CD14-positive monocyte (primary cell): Measurements from ENCODE around the gene SMARCA2. TPM values are rescaled to one million over a fixed set of nuclear protein-coding genes. Genes with fewer than 3 reads are reported as not detected.

Experiments used
- DNase-seq, 3 donors: peaks; one replicate each; pipeline ENCODE4 v3.0.0-alpha.2; 2011 to 2022
- H2AFZ ChIP-seq: 2 replicates; pipeline ENCODE4 v1.6.0; 2012; ENCODE audit warnings: mild to moderate bottlenecking, low read depth, low read length, inconsistent platforms; ENCODE audit not compliant: insufficient read depth, poor library complexity, severe bottlenecking
- H3K27ac ChIP-seq, 2 donors: 1 replicate in 1 of 2; 2 replicates in 1 of 2; pipeline ENCODE4 v1.5.1; 2012 to 2013; ENCODE audit warnings: low read length in 2 of 2, control low read depth in 1 of 2, inconsistent platforms in 1 of 2, low read depth in 1 of 2, mild to moderate bottlenecking in 1 of 2
- H3K27me3 ChIP-seq, 2 donors: one replicate each; pipeline versions ENCODE4 v1.6.0 to v1.6.1; 2011 to 2013; ENCODE audit warnings: low read length in 2 of 2; ENCODE audit not compliant: control insufficient read depth in 2 of 2, insufficient read depth in 2 of 2
- H3K36me3 ChIP-seq, 2 donors: replicated peaks in 1 of 2; 1 replicate in 1 of 2; 2 replicates in 1 of 2; pipeline versions ENCODE4 v1.5.1 to v1.6.1; 2012 to 2013; ENCODE audit warnings: low read length in 2 of 2, control low read depth in 1 of 2, inconsistent platforms in 1 of 2, mild to moderate bottlenecking in 1 of 2; ENCODE audit not compliant: insufficient read depth in 2 of 2, control insufficient read depth in 1 of 2
- H3K4me1 ChIP-seq, 2 donors: 1 replicate in 1 of 2; 2 replicates in 1 of 2; pipeline versions ENCODE4 v1.5.1 to v1.6.1; 2012 to 2013; ENCODE audit warnings: low read length in 2 of 2, control low read depth in 1 of 2, inconsistent platforms in 1 of 2, mild to moderate bottlenecking in 1 of 2, moderate library complexity in 1 of 2; ENCODE audit not compliant: insufficient read depth in 2 of 2, control insufficient read depth in 1 of 2
- H3K4me2 ChIP-seq: replicated peaks from 2 replicates; pipeline ENCODE3; 2012; ENCODE audit warnings: low read length, moderate library complexity, mild to moderate bottlenecking; ENCODE audit not compliant: poor library complexity, severe bottlenecking; ENCODE audit errors: extremely low read depth
- H3K4me3 ChIP-seq, 3 experiments: fragments of 200-600 bp in 1 of 3; sonication (generic) in 1 of 3; replicated peaks in 1 of 3; 1 replicate in 2 of 3; 2 replicates in 1 of 3; pipeline ENCODE4 v1.5.1; 2011 to 2013; ENCODE audit warnings: low read length in 3 of 3, mild to moderate bottlenecking in 3 of 3, control low read depth in 2 of 3, low read depth in 2 of 3, inconsistent platforms in 1 of 3, moderate library complexity in 1 of 3
- H3K79me2 ChIP-seq: 2 replicates; pipeline ENCODE4 v1.6.0; 2012; ENCODE audit warnings: mild to moderate bottlenecking, control low read depth, inconsistent platforms, low read length, moderate library complexity; ENCODE audit not compliant: insufficient read depth
- H3K9ac ChIP-seq: 2 replicates; pipeline ENCODE4 v1.6.0; 2017; ENCODE audit warnings: low read length, mild to moderate bottlenecking; ENCODE audit not compliant: insufficient read depth, poor library complexity, severe bottlenecking
- H3K9me3 ChIP-seq, 2 donors: replicated peaks in 1 of 2; 1 replicate in 1 of 2; 2 replicates in 1 of 2; pipeline versions ENCODE4 v1.5.1 to v1.6.1; 2012 to 2013; ENCODE audit warnings: low read length in 2 of 2, control low read depth in 1 of 2; ENCODE audit not compliant: control insufficient read depth in 1 of 2, insufficient read depth in 1 of 2
- H4K20me1 ChIP-seq: 2 replicates; pipeline ENCODE4 v1.6.0; 2012; ENCODE audit warnings: mild to moderate bottlenecking, low read length, control low read depth, moderate library complexity; ENCODE audit not compliant: insufficient read depth
- H3K27ac Mint-ChIP-seq, 7 donors: one replicate each; pipeline ENCODE4 v1.8.0; 2020; ENCODE audit warnings: mild to moderate bottlenecking in 7 of 7, mixed read lengths in 7 of 7, moderate library complexity in 6 of 7, inconsistent platforms in 2 of 7
- H3K27me3 Mint-ChIP-seq, 3 donors: one replicate each; pipeline ENCODE4 v1.8.0; 2021 to 2022; ENCODE audit warnings: low read depth in 3 of 3, mild to moderate bottlenecking in 3 of 3, mixed read lengths in 3 of 3, moderate library complexity in 3 of 3, inconsistent platforms in 1 of 3
- H3K36me3 Mint-ChIP-seq, 2 donors: one replicate each; pipeline ENCODE4 v1.8.0; 2020; ENCODE audit warnings: mixed read lengths in 2 of 2, inconsistent platforms in 1 of 2, mild to moderate bottlenecking in 1 of 2
- H3K4me1 Mint-ChIP-seq: one replicate; pipeline ENCODE4 v1.8.0; 2020; ENCODE audit warnings: mild to moderate bottlenecking, mixed read lengths
- H3K4me3 Mint-ChIP-seq, 2 donors: one replicate each; pipeline ENCODE4 v1.8.0; 2020; ENCODE audit warnings: mild to moderate bottlenecking in 2 of 2, mixed read lengths in 2 of 2, moderate library complexity in 1 of 2
- H3K9me3 Mint-ChIP-seq, 7 donors: one replicate each; pipeline ENCODE4 v1.8.0; 2020 to 2022; ENCODE audit warnings: mixed read lengths in 7 of 7, mild to moderate bottlenecking in 6 of 7, moderate library complexity in 6 of 7, inconsistent platforms in 2 of 7
- CTCF ChIP-seq: fragments of 200-600 bp; IDR thresholded peaks from one replicate; pipeline ENCODE4 v1.8.0; 2022; ENCODE audit warnings: antibody characterized with exemption, mild to moderate bottlenecking
- WGBS: methylation state at CpG from one replicate; pipeline ENCODE4 v1.1.5; 2013; ENCODE audit warnings: missing lambda C conversion rate; ENCODE audit not compliant: insufficient coverage; 5-methylcytosine and 5-hydroxymethylcytosine counted together
- intact Hi-C, 2 donors: fragments of 100-400 bp; cut with micrococcal nuclease; formaldehyde crosslinking; loops; one replicate each; pipeline versions ENCODE4 v1.15.0 to v1.15.1; 2023
- polyA plus RNA-seq, 3 donors: library from polyadenylated mRNA; depleted of rRNA in 1 of 3; unstranded in 2 of 3; stranded (reverse) in 1 of 3; fragments of 300-500 nt in 2 of 3; fragments of >200 nt in 1 of 3; fragmentation: Illumina TruSeq in 2 of 3; gene quantifications; 1 replicate in 2 of 3; 2 replicates in 1 of 3; pipeline ENCODE4 v1.2.3, GENCODE V29; 2012 to 2021

The SMARCA2 gene
- polyA plus RNA-seq, 3 donors = 11.0 to 54.7 (median 11.8) TPM

- intact Hi-C loops = no loop called here
- no peak overlapping the region for H3K4me2 ChIP-seq
- Mint-ChIP-seq H3K4me3 (no peak overlapping the region), H3K27me3 (peaks cover 0 to 3% (median 2%) of the 10 kb centered on the region in 3 donors), H3K9me3 (peaks cover 13 to 33% (median 31%) of the 10 kb centered on the region in 7 donors), H3K4me1 (peaks cover 7% of the 10 kb centered on the region), H3K36me3 (peaks cover 44 to 63% of the 10 kb centered on the region in 2 donors), H3K27ac (peak overlapping the region in 1 of 7 donors; percentile 38)
- TF ChIP-seq CTCF = no peak
- peaks cover 0 to 3% of the 10 kb centered on the region in 2 donors for H3K4me1 ChIP-seq
- WGBS = 88% methylated on average over 5 of the region's 7 CpGs
- no peak overlapping the region for H3K27ac ChIP-seq
- no peaks in the 10 kb centered on the region for H3K79me2 ChIP-seq
- H4K20me1 ChIP-seq = no peaks in the 10 kb centered on the region
- peaks cover 11 to 18% of the 10 kb centered on the region in 2 donors for H3K9me3 ChIP-seq
- H3K9ac ChIP-seq = no peak overlapping the region
- H3K4me3 ChIP-seq = no peak overlapping the region
- H3K36me3 ChIP-seq = peaks cover 18 to 47% of the 10 kb centered on the region in 2 donors
- H2AFZ ChIP-seq = no peak overlapping the region
- DNase-seq = no peak
- no peaks in the 10 kb centered on the region for H3K27me3 ChIP-seq
Observed at GRCh38 chr9:2199999-2200796, 185.1 kb downstream of the SMARCA2 start.

- TF ChIP-seq CTCF = no peak
- H3K36me3 ChIP-seq = no peaks in the 10 kb centered on the region
- Mint-ChIP-seq H3K27me3 (peaks cover 0 to 2% (median 0%) of the 10 kb centered on the region in 3 donors), H3K4me3 (no peak overlapping the region), H3K27ac (peak overlapping the region in 1 of 7 donors; percentile 74), H3K9me3 (peaks cover 0 to 1% (median 0%) of the 10 kb centered on the region in 7 donors), H3K36me3 (no peaks in the 10 kb centered on the region), H3K4me1 (peaks cover 16% of the 10 kb centered on the region)
- no peak overlapping the region for H3K4me2 ChIP-seq
- no peak overlapping the region for H3K9ac ChIP-seq
- no peak overlapping the region for H2AFZ ChIP-seq
- H4K20me1 ChIP-seq = no peaks in the 10 kb centered on the region
- no peak overlapping the region for H3K4me3 ChIP-seq
- intact Hi-C loops = no loop called here
- no peak for DNase-seq
- H3K9me3 ChIP-seq = no peaks in the 10 kb centered on the region
- H3K79me2 ChIP-seq = no peaks in the 10 kb centered on the region
- no peak overlapping the region for H3K27ac ChIP-seq
- WGBS = 20% methylated on average over 1 of the region's 4 CpGs
- no peaks in the 10 kb centered on the region for H3K27me3 ChIP-seq
- H3K4me1 ChIP-seq = peaks cover 18 to 19% of the 10 kb centered on the region in 2 donors
Observed at GRCh38 chr9:2208465-2208864, 193.3 kb downstream of the SMARCA2 start.
